Activated CD8-positive, alpha-beta memory T cell treated with anti-CD3 and anti-CD28 coated beads for 4 hours (primary cell): ENCODE results near the gene PDILT.
"Not testable (repeated sequence)": the region's sequence is repeated elsewhere in the genome, so short reads cannot be mapped to it uniquely, and the experiment has no call there.

ENCODE experiments used
- DNase-seq, 2 donors: peaks; one replicate each; pipeline ENCODE4 v3.0.0-alpha.2; 2020; ENCODE audit warnings: low read depth in 2 of 2

PDILT gene

DNA sequence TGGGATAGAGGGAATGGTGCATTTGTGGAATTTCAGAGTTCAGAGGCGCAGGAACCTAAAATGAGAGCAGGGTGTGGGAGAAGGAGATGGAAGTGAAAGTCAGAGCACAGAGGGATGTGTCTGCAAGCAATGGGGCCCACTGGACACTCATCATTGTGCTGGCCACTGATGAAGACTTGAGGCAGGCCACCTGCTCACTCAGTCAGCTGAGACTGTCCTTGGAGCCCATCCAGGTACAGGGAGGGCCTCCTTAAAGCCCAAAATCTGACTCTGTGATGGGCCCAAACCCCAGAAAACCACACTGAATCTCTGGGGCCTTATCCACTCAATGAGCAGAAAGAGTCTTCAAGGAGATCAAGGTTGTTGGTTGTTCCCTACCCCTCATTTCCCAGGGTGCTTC lies 82.9 kb downstream of the PDILT start:
- no peak for DNase-seq

DNA sequence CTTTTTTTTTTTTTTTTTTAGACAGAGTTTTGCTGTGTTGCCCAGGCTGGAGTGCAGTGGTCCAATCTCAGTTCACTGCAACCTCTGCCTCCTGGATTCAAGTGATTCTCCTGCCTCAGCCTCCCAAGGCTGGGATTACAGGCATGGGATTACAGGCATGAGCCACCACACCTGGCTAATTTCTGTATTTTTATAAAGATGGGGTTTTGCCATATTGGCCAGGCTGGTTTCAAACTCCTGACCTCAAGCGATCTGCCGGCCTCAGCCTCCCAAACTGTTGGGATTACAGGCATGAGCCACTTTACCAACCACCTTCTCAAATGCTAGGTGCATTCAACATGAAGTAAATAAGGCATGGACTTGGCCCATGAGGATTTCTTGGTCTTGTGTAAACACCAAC lies 83.5 kb downstream of the PDILT start:
- not testable (repeated sequence) for DNase-seq

DNA sequence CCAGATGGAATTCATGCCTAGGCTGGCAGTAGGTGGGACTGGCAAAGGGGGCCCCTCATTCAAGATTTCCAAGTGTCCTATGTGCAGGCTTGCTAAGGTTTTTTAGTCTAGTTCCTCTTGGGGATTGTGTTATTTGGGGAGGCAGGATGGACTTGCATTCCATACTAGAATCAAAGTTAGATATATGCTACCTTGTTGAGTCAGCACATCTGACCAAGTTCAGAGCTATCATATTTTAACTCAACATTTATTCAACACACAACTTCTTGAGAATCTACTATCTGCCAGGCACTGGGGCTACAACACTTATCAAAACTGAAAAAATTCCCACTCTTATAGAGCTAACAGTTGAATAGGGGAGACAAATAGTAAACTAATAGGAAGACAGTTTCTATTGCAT lies 83.9 kb downstream of the PDILT start:
- DNase-seq: no peak

DNA sequence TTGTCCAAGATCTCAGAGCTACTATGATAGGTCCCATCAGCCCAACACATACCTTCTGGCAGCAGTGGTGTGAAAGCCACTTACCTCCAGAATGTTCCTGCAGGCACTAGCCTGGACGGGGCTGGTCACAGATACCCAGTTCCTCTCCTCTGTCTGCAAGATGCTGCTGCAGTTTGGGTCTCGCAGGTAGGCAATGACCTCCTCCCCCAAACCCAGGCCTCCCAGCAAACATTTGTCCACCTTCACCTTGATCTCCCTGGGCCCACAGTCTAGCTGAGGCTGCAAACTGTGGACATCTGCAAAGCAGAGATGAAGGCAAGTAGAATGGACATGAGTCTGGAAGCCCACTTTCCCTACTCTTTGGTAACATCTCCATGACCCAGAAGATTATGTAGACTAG lies 84.4 kb downstream of the PDILT start:
- DNase-seq: no peak

DNA sequence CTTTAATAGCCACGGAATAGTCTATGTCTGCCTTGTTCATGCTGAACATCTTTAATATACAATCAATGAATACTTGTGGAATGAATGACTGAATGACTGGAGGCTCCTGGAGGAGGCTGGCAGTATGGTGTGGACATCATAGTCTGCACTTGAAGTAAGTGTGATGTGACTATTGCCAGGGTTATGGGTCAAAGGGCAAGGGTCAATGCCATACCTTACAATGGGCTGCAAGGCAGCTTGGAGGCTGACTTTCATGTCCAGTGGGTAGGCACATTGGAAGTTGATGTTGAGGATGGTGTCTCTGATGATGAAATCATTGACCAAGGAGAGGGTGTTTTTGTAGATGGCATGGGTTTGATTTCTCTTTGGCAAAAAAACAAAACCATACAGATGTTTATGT lies 85.1 kb downstream of the PDILT start:
- DNase-seq: no peak

DNA sequence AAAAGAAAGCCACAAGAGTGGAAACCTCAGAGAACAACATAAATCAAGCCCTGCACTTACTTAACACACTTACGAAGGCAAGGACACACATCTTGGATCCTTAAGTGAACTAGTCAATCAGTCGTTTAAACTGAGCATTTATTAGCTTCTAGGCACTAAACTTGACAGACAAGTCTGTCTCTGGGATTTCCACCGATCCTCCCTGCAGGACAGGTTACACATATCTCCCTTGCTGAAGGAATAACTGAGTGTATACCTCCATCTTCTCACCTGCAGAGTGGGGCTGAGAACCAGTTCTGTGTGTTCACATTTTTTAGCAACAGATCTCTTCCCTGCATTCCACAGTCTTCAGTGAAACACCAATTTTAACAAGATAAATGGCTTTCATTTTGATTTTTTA lies 86.1 kb downstream of the PDILT start:
- no peak for DNase-seq

DNA sequence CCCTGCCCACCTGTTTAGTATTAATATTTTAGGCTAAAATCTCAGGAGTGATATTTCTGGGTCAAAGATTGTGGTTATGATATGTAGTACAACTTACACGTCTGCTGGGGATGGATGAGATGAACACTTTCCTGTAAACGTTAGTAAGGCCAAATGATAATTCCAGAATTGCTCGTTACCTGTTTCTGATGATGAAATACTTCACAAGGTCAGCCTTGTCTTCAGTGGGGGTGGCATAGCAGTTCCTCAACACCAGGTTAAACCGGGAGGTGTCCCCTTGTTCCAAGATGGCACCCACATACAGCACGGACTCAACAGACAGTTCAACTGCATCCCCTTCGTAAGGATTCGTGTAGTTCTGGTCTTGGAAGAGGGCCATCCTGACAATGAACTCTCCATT lies 86.5 kb downstream of the PDILT start:
- no peak for DNase-seq

DNA sequence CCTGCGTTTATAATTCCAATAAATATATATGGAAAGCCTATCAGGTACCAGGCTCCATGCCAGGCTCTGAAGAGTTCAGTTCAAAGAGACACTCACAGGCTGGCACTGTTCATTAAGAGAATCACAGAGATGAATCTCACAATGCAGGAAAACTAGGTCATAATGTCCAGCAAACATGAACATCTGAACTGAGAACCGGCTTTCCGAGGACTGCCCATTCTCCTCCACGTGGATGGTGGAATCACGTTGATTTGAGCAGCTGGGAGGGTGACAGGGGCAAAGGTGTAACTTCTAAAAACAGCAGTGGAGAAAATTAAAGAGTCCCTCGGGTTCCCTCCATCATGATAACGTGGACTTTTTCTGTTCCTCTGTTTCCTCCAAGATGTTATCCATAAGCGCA lies 87.4 kb downstream of the PDILT start:
- DNase-seq: no peak

DNA sequence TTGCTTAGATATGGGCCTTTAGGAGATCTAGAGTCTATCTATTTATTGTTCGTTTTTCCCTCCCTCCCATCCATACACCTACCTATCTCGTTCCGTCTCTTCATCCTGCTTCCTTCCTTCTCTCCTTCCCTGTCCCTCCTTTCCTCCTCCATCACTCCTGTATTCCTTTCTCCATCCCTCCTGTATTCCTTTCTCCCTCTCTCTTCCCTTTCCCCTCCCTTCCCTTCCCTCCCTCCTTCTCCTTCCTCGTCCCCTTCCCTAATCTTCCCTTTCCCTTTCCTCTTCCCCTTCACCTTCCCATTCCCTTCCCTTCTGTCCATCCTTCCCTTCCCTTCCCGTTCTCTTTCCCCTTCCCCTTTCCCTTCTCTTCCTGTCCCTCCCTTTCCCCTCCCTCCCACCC lies 87.8 kb downstream of the PDILT start:
- DNase-seq: no peak

DNA sequence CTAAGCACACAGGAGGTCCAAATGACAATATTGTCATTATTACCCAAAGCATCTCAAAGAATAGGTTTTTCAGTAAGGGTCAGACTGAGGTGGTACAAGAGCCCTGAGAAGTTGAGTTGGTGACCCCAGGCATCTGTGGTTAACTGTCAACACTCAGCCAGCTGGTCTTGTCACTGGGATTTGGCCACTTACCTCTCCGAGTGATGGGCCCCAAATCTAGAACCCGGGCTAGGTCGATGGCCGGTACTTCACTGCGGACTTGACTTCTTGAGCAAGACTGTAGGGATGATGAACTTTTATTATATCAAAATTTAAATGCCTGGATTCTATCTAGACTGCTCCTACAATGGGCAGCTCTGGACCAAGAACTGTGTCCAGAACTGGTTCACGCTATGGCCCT lies 88.8 kb downstream of the PDILT start:
- DNase-seq: no peak

DNA sequence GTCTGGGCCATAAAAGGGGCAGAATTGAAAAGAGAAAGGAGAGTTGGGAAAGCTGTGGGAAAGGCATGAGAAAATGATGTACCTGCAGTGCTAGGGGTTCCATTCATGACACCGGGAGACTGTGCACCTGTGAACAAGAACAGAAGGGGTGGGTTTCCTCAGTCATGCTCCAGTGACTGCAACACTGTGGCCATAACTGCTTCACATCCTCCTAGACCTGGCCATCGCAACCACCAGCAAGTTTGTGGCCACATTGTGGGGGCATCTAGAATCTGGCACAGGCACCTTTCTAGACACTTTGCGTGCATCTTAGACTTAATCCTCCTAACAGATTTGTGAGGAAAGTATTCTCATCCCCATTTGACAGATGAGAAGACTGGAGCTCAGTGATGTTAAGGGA lies 90.0 kb downstream of the PDILT start:
- DNase-seq: no peak

DNA sequence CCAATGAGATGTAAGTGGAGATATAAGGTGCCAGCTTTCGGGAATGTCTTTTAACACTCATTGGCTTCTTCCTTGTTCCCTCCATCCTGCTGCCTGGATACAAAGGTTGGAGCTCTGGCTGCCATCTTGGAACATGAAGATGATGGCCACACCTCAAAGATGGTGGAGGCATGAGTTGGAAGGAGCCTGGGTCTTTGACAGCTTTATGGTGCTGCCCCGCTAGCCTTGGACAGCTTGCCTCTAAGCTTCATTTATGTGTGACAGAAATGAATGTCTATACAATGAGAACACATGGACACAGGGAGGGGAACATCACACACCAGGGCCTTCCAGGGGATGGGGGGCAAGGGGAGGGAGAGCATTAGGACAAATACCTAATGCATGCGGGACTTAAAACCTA lies 90.8 kb downstream of the PDILT start:
- no peak for DNase-seq

DNA sequence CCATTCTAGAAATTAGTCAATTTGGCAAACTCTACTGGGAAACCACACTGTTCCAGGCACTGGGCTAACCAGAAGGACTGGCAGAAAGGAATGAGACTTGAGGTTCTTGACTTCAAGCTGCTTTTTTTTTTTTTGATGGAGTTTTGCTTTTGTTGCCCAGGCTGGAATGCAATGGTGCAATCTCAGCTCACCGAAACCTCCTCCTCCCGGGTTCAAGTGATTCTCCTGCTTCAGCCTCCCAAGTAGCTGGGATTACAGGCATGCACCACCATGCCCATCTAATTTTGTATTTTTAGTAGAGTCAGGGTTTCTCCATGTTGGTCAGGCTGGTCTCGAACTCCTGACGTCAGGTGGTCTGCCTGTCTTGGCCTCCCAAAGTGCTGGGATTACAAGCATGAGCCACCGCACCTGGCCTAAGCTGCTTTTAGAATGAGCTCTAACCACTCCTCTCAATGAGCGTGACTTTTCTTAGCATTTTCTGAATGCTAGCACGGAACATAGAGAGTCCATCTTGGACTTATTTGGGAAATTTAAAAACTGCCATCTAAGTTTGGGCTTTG lies 91.9 kb downstream of the PDILT start:
- DNase-seq: not testable (repeated sequence)

DNA sequence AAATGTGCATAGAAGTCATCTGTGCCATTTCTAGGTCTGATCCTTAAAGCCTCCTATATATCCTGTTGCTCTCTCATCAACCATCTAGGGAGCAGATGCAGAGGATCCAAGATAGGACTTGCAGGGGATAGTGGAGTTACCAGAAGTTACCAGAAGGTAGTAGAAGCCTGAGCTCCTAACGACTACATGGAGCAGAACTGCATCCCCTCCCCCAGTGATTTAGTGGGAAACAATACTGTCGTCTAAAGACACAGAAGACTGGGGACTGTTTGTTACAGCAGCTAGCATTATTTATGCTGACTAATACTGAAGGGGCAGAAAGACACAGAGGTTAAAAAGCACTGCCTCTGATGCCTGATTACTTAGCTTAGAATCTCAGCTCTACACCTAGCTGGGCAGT lies 93.0 kb downstream of the PDILT start:
- DNase-seq: no peak

DNA sequence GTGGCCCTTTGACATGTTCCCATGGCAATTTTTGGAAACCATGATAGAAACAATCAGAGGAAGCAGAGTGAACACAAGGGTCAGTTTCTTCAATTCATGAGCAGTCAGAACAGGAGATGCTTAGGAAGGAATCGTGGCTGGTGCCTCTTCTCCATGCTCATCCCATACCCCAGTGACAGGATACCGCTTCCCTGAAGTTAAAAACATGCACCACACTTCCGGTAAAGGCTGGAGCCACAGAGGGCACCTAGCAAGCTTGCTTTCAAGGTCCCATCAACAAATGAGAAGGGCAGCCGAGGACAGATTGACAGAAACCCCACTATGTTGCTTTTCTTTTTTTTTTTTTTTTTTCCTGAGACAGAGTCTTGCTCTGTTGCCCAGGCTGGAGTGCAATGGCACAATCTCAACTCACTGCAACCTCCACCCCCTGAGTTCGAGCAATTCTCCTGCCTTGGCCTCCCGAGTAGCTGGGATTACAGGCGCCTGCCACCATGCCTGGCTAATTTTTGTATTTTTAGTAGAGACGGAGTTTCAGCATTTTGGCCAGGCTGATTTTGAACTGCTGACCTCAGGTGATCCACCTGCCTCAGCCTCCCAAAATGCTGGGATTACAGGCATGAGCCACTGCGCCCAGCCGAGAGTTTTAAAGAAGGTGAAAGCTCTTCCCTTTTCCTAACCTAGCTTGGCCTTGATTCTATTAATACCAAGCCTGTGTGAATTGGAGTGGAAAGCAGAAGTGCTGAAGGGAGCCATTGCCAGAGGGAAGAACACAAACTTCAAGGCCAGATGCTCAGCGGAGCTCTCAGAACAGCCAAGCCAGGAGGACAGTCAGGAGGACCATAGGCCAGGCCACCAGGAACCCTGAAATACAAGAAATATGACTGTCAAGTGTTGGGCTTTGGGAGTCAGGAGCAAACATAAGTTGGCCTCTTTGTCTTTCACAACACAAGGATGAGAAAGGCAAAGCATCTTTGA lies 93.8 kb downstream of the PDILT start:
- DNase-seq: no peak

DNA sequence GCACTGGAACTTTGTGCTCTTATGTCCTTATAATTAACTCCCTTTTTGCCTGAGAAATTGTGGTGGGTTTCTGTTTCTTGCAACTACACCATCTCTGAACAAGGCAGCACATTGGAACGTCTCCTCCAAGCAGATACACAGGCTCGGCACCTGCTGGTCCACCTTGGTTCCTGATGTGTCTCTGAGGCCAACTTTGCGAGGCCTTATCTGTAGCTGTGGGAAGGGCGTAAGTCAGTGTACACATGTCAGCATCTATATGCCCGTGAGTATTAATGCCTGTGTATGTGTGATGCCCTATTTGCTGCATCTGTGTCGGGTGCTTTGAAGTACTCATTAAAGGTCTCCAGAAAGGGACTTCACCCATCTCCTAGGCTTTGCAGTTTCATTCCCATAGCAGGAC lies 94.8 kb downstream of the PDILT start:
- DNase-seq: no peak
